ENCODE results near the gene PHETA1.

The PHETA1 gene

DNA sequence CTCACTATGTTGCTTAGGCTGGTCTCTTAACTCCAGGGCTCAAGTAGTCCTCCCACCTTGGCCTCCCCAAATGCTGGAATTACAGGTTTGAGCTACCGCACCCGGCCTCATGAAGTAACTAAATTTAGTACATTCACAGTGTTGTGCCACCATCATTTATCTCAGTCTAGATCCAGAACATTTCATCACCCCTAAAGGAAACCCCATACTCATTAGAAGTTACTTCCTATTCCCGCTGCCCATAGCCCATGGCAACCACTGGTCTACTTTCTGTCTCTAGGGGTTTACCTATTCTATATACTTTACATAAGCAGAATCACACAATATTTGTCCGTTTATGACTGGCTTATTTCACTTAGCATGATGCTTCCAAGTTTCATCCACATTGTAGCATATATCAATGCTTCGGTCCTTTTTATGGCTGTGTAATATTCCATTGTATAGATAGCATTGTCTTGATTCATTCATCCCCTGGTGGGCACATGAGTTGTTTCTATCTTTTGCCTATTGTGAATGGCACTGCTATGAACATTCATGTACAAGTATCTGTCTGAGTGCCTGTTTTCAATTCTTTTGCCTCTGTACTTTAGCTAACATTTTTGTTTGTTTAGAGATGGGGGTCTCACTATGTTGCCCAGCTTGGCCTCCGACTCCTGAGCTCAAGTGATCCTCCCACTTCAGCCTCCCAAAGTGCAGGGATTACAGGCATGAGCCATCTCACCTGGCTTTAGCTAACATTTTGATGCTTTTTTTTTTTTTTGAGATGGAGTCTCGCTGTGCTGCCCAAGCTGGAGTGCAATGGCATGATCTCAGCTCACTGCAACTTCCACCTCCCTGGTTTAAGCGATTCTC lies 26.7 kb upstream of the PHETA1 start:
- H3K79me2 ChIP-seq (ENCODE audit: insufficient read depth, low read depth) = no peaks in the 10 kb centered on the region
- no peaks in the 10 kb centered on the region for H3K4me1 ChIP-seq (ENCODE audit: low read depth, poor library complexity, severe bottlenecking)
- no peak overlapping the region for H3K4me3 ChIP-seq (IDR thresholded peaks at IDR 0.05; ENCODE audit: insufficient read depth, low read depth, low read length)
- no peaks in the 10 kb centered on the region for H3K27me3 ChIP-seq (ENCODE audit: insufficient read depth, low read depth)
- H3K9ac ChIP-seq = no peak overlapping the region
- H3K4me2 ChIP-seq = no peak overlapping the region
- H3K36me3 ChIP-seq (ENCODE audit: insufficient read depth) = no peaks in the 10 kb centered on the region
- TF ChIP-seq, protein P1, sequence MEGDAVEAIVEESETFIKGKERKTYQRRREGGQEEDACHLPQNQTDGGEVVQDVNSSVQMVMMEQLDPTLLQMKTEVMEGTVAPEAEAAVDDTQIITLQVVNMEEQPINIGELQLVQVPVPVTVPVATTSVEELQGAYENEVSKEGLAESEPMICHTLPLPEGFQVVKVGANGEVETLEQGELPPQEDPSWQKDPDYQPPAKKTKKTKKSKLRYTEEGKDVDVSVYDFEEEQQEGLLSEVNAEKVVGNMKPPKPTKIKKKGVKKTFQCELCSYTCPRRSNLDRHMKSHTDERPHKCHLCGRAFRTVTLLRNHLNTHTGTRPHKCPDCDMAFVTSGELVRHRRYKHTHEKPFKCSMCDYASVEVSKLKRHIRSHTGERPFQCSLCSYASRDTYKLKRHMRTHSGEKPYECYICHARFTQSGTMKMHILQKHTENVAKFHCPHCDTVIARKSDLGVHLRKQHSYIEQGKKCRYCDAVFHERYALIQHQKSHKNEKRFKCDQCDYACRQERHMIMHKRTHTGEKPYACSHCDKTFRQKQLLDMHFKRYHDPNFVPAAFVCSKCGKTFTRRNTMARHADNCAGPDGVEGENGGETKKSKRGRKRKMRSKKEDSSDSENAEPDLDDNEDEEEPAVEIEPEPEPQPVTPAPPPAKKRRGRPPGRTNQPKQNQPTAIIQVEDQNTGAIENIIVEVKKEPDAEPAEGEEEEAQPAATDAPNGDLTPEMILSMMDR (conservative IDR thresholded peaks at IDR 0.05; ENCODE audit: low read depth, low read length) = no peak
- no peak overlapping the region for H2AFZ ChIP-seq (ENCODE audit: low read depth)
- no peaks in the 10 kb centered on the region for H4K20me1 ChIP-seq (ENCODE audit: insufficient read depth)
- H3K27ac ChIP-seq = no peak overlapping the region

DNA sequence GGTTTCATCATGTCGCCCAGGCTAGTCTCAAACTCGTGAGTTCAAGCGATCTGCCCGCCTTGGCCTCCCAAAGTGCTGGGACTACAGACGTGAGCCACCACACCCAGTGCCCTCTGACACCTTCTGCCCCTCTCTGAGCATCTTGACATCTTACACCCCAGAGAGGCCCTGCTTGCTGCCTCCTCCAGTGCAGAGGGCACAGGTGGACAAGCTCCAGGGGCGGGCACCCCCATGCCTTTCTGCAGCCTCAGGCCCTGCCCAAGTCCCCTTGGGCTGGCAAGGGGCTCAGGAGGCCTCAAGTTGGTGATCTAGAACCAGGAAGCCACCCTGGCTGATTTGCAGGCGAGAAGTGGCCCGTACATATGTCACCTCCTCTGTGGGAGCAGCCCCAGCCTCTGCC lies 25.6 kb upstream of the PHETA1 start:
- H3K36me3 ChIP-seq (ENCODE audit: insufficient read depth) = no peaks in the 10 kb centered on the region
- no peaks in the 10 kb centered on the region for H3K4me1 ChIP-seq (ENCODE audit: low read depth, poor library complexity, severe bottlenecking)
- H3K27ac ChIP-seq = no peak overlapping the region
- no peaks in the 10 kb centered on the region for H4K20me1 ChIP-seq (ENCODE audit: insufficient read depth)
- no peak overlapping the region for H3K9ac ChIP-seq
- no peaks in the 10 kb centered on the region for H3K27me3 ChIP-seq (ENCODE audit: insufficient read depth, low read depth)
- TF ChIP-seq, protein P1 (conservative IDR thresholded peaks at IDR 0.05; ENCODE audit: low read depth, low read length) = no peak
- no peak overlapping the region for H2AFZ ChIP-seq (ENCODE audit: low read depth)
- H3K79me2 ChIP-seq (ENCODE audit: insufficient read depth, low read depth) = no peaks in the 10 kb centered on the region
- no peak overlapping the region for H3K4me3 ChIP-seq (IDR thresholded peaks at IDR 0.05; ENCODE audit: insufficient read depth, low read depth, low read length)
- no peak overlapping the region for H3K4me2 ChIP-seq

- Histone ChIP-seq H2AFZ (ENCODE audit: low read depth) (no peak overlapping the region), H3K36me3 (ENCODE audit: insufficient read depth) (no peaks in the 10 kb centered on the region), H3K9ac (no peak overlapping the region), H4K20me1 (ENCODE audit: insufficient read depth) (no peaks in the 10 kb centered on the region), H3K79me2 (ENCODE audit: insufficient read depth, low read depth) (no peaks in the 10 kb centered on the region), H3K27ac (no peak overlapping the region), H3K4me2 (no peak overlapping the region), H3K4me1 (ENCODE audit: low read depth, poor library complexity, severe bottlenecking) (no peaks in the 10 kb centered on the region), H3K4me3 (IDR thresholded peaks at IDR 0.05; ENCODE audit: insufficient read depth, low read depth, low read length) (no peak overlapping the region), H3K27me3 (ENCODE audit: insufficient read depth, low read depth) (no peaks in the 10 kb centered on the region)
- TF ChIP-seq, protein P1 (conservative IDR thresholded peaks at IDR 0.05; ENCODE audit: low read depth, low read length) = no peak
Observed at GRCh38 chr12:111393700-111394300, 24.9 kb upstream of the PHETA1 start.

DNA sequence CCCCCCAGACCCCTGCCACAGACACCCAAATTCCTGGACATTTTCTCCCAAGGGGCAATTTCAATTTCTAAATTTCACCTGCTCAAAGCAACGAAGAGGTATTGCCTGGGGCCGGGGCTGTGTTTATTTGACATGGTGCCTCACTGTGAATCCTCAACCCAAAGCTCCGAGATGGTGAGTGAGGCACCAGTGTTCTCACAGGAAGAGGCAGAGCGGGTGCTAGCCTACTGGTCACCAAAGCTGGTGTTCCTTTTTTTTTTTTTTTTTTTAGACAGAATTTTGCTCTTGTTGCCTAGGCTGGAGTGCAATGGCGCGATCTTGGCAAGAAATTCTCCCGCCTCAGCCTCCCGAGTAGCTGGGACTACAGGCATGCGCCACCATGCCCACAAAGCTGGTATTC lies 22.0 kb upstream of the PHETA1 start:
- no peaks in the 10 kb centered on the region for H3K4me1 ChIP-seq (ENCODE audit: low read depth, poor library complexity, severe bottlenecking)
- H3K4me2 ChIP-seq = no peak overlapping the region
- no peaks in the 10 kb centered on the region for H3K27me3 ChIP-seq (ENCODE audit: insufficient read depth, low read depth)
- no peak overlapping the region for H3K9ac ChIP-seq
- H3K27ac ChIP-seq = no peak overlapping the region
- TF ChIP-seq, protein P1 (conservative IDR thresholded peaks at IDR 0.05; ENCODE audit: low read depth, low read length) = no peak
- H4K20me1 ChIP-seq (ENCODE audit: insufficient read depth) = no peaks in the 10 kb centered on the region
- H3K36me3 ChIP-seq (ENCODE audit: insufficient read depth) = no peaks in the 10 kb centered on the region
- no peak overlapping the region for H3K4me3 ChIP-seq (IDR thresholded peaks at IDR 0.05; ENCODE audit: insufficient read depth, low read depth, low read length)
- H2AFZ ChIP-seq (ENCODE audit: low read depth) = no peak overlapping the region
- no peaks in the 10 kb centered on the region for H3K79me2 ChIP-seq (ENCODE audit: insufficient read depth, low read depth)
